Panc1 (cell line): Measurements from ENCODE around the gene SYP. TPM values are rescaled to one million over a fixed set of nuclear protein-coding genes. Genes with fewer than 3 reads are reported as not detected.

Experiments used
- ATAC-seq: fragments of 200-7000 bp; cut with Tn5 transposase; 2 replicates; pipeline ENCODE4 v1.9.1; 2020; ENCODE audit warnings: mild to moderate bottlenecking, moderate library complexity
- BruUV-seq: library from RNA; stranded (reverse); fragments of 400-500 nt; replicated peaks from 2 replicates; lab custom pipeline; 2021; lab: Mats Ljungman, UMichigan
- CTCF ChIA-PET: fragments of 300-600 bp; sonication (Branson Sonifier 250); formaldehyde crosslinking; loops from one replicate; lab custom pipeline; 2022; ENCODE audit warnings: antibody characterized with exemption; lab: Charles Lee
- POLR2A ChIA-PET: fragments of 300-600 bp; sonication (Branson Sonifier 250); formaldehyde crosslinking; loops from one replicate; lab custom pipeline; 2022; ENCODE audit warnings: antibody characterized with exemption; lab: Charles Lee
- DNase-seq: peaks from one replicate; pipeline ENCODE4 v3.0.0-alpha.2; 2010; ENCODE audit warnings: low read depth, low spot score
- H3K27ac ChIP-seq: 2 replicates; pipeline ENCODE4 v1.5.1; 2011; ENCODE audit warnings: mild to moderate bottlenecking, low read length, inconsistent platforms
- H3K27me3 ChIP-seq: fragments of 200-500 bp; sonication (Bioruptor generic); 2 replicates; pipeline ENCODE4 v1.6.0; 2014; ENCODE audit warnings: low read length, inconsistent platforms; ENCODE audit not compliant: control insufficient read depth, insufficient read depth
- H3K36me3 ChIP-seq: fragments of 200-500 bp; sonication (Bioruptor generic); 2 replicates; pipeline ENCODE4 v1.5.1; 2014; ENCODE audit warnings: inconsistent platforms, mild to moderate bottlenecking, low read length, moderate library complexity; ENCODE audit not compliant: control insufficient read depth, insufficient read depth
- H3K4me1 ChIP-seq: 2 replicates; pipeline ENCODE4 v1.5.1; 2011; ENCODE audit warnings: inconsistent platforms, mild to moderate bottlenecking, low read length, moderate library complexity; ENCODE audit not compliant: control insufficient read depth, insufficient read depth
- H3K4me3 ChIP-seq, 2 experiments: 2 replicates each; pipeline ENCODE4 v1.5.1; 2011 to 2012; ENCODE audit warnings: low read depth in 2 of 2, low read length in 2 of 2, mild to moderate bottlenecking in 2 of 2, inconsistent platforms in 1 of 2, moderate library complexity in 1 of 2
- H3K9me3 ChIP-seq: fragments of 200-500 bp; sonication (Bioruptor generic); 2 replicates; pipeline ENCODE4 v1.5.1; 2014; ENCODE audit warnings: low read depth, mild to moderate bottlenecking, inconsistent platforms, low read length, moderate library complexity; ENCODE audit not compliant: control insufficient read depth, insufficient read depth
- POLR2AphosphoS5 ChIP-seq: IDR thresholded peaks from 2 replicates; pipeline ENCODE4 v1.6.1; 2012; ENCODE audit warnings: mild to moderate bottlenecking, low read depth, low read length, moderate library complexity
- SIN3A ChIP-seq: IDR thresholded peaks from 2 replicates; pipeline ENCODE4 v1.6.1; 2012; ENCODE audit warnings: low read depth, mild to moderate bottlenecking, low read length, moderate library complexity, borderline replicate concordance; ENCODE audit not compliant: insufficient read depth
- TCF7L2 ChIP-seq: IDR thresholded peaks from 2 replicates; pipeline ENCODE4 v1.6.1; 2011; ENCODE audit warnings: mild to moderate bottlenecking, low read depth, low read length, inconsistent platforms
- in situ Hi-C: cut with HindIII; loops from 2 replicates; pipeline ENCODE4 v1.10.0; 2016; ENCODE audit warnings: low sequenced_read_pairs, low pct_unique_long_range_greater_than_20kb
- intact Hi-C: fragments of 100-400 bp; cut with micrococcal nuclease; formaldehyde crosslinking; loops from one replicate; pipeline ENCODE4 v1.10.0; 2022; ENCODE audit not compliant: unreplicated experiment
- total RNA-seq: library from RNA; stranded (reverse); gene quantifications from one replicate; pipeline ENCODE4 v1.2.1, GENCODE V29; 2021; ENCODE audit not compliant: unreplicated experiment
- TF ChIP-seq, protein P1 (sequence below): fragments of 450-650 bp; IDR thresholded peaks from 2 replicates; pipeline ENCODE4 v1.5.1; 2017; ENCODE audit warnings: mild to moderate bottlenecking
- TF ChIP-seq, protein P2 (sequence below), 2 experiments: IDR thresholded peaks; 2 replicates each; pipeline ENCODE4 v1.6.1; 2011 to 2012; ENCODE audit warnings: low read depth in 2 of 2, control low read depth in 1 of 2, low read length in 1 of 2, mild to moderate bottlenecking in 1 of 2, moderate library complexity in 1 of 2; ENCODE audit not compliant: insufficient read depth in 1 of 2

SYP gene
- total RNA-seq, 1 experiment from 2014 or later, result 12.4 TPM

DNA sequence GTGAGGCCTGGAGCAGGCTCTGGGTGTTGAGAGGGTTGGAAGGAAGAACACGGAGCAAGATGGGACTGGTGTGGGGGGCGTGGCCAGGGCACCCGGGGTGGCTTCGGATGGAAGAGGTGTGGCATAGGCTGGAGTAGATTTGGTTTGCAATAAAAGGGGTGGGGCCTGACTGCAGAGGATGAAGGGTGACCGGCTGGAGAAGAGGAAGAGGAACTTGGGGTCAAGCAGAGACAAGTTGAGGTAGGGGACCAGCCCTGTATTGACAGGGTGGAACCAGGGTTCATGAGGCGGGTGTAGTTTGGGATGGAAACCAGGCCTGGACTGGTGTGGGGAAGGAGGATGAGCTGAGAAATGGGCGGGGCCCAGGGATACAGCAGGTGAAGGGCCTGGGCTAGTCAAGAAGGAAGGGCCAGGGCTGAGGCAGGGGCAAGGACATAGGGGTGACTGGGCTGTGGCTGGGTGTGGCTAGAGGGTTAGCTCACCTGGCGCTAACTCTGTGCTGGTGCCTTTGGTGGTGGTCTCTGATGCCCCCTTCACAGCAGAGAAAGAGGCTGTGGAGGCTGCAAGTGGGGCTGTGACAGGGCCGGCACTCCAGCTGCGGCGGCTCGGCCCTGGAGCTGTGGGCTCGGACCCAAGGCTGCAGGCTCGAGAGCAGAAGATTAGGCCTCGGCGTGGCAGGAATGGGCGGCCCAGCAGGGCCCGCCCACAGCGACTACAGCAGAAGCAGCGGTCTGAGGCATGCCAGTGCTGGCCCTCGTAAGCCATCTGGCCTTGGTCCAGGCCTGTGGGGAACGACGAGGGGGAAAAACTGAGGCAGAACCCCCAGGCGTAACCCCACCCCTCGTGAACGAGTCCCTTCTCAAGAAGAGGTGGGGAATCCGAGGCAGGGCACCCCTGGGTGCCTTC lies 23.3 kb downstream of the SYP start:
- peaks cover 35% of the 10 kb centered on the region for H3K4me1 ChIP-seq
- ChIA-PET CTCF (interaction anchor here (0.7 kb wide), 1 partner anchor 133 kb away, joined by 3 read pairs; the partner anchor contains the start of gene TFE3), POLR2A (no interaction called here)
- H3K27me3 ChIP-seq, result no peaks in the 10 kb centered on the region
- no peak overlapping the region for H3K4me3 ChIP-seq
- DNase-seq (no peak), ATAC-seq (peak; percentile 53)
- no peaks in the 10 kb centered on the region for H3K9me3 ChIP-seq
- H3K36me3 ChIP-seq, result peaks cover 4% of the 10 kb centered on the region; the same call in 1 of the 2 replicates
- no TSS peak for BruUV-seq
- peak; percentile 47; the same call in 1 of the 2 replicates for TF ChIP-seq POLR2AphosphoS5
- TF ChIP-seq, protein P1, sequence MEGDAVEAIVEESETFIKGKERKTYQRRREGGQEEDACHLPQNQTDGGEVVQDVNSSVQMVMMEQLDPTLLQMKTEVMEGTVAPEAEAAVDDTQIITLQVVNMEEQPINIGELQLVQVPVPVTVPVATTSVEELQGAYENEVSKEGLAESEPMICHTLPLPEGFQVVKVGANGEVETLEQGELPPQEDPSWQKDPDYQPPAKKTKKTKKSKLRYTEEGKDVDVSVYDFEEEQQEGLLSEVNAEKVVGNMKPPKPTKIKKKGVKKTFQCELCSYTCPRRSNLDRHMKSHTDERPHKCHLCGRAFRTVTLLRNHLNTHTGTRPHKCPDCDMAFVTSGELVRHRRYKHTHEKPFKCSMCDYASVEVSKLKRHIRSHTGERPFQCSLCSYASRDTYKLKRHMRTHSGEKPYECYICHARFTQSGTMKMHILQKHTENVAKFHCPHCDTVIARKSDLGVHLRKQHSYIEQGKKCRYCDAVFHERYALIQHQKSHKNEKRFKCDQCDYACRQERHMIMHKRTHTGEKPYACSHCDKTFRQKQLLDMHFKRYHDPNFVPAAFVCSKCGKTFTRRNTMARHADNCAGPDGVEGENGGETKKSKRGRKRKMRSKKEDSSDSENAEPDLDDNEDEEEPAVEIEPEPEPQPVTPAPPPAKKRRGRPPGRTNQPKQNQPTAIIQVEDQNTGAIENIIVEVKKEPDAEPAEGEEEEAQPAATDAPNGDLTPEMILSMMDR, result no peak
- intact Hi-C loops (no loop called here), in situ Hi-C loops (no loop called here)
- peak overlapping the region; percentile 70 for H3K27ac ChIP-seq

DNA sequence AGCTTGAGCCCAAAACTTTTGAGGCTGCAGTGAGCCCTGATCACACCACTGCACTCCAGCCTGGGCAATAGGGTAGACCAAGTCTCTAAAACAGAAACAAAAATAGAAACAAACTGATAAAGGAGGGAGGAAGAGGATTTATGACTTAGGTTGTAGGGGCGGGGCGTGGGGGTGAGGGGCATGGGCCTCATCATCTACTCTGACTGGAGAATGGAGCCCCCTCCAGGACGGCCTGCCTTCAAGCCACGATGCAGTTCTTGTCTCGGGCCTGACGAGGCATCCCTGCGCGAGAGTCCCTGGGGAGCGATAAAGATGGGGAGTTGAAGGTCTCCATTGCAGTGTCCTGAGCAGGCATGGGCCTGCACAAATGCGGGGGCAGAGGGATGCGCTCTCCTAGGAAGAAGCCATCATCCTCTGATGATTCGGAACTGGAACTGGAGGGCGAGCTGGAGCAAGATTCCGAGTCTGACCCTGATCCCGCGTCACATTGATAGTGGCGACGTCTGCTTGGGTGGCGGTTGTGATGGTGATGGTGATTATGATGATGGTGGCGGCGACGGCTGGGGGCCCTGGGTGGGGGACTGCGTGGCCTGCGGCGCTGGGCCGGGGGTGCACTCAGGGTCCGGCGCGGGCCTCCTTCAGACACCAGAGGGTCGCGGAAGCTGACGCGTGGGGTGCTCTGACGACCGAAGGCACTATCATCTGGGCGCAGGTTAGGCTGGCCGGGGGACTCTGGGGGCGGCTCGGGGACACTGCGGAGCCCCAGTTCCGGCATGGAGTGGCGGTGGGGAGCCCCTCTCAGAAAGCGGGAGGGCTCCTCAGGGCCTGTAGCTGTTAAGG lies 24.3 kb downstream of the SYP start:
- no peaks in the 10 kb centered on the region for H3K27me3 ChIP-seq
- no TSS peak for BruUV-seq
- DNase-seq (no peak), ATAC-seq (no peak)
- intact Hi-C loops (no loop called here), in situ Hi-C loops (no loop called here)
- no peak overlapping the region for H3K4me3 ChIP-seq
- ChIA-PET POLR2A (no interaction called here), CTCF (no interaction called here)
- TF ChIP-seq TCF7L2, result no peak
- TF ChIP-seq SIN3A, result no peak
- TF ChIP-seq POLR2AphosphoS5, result 0 out of 2 replicates have a peak, but pooled peaks have one; percentile 45
- TF ChIP-seq, protein P1, result peak; percentile 0; the same call in 1 of the 2 replicates
- TF ChIP-seq, protein P2, sequence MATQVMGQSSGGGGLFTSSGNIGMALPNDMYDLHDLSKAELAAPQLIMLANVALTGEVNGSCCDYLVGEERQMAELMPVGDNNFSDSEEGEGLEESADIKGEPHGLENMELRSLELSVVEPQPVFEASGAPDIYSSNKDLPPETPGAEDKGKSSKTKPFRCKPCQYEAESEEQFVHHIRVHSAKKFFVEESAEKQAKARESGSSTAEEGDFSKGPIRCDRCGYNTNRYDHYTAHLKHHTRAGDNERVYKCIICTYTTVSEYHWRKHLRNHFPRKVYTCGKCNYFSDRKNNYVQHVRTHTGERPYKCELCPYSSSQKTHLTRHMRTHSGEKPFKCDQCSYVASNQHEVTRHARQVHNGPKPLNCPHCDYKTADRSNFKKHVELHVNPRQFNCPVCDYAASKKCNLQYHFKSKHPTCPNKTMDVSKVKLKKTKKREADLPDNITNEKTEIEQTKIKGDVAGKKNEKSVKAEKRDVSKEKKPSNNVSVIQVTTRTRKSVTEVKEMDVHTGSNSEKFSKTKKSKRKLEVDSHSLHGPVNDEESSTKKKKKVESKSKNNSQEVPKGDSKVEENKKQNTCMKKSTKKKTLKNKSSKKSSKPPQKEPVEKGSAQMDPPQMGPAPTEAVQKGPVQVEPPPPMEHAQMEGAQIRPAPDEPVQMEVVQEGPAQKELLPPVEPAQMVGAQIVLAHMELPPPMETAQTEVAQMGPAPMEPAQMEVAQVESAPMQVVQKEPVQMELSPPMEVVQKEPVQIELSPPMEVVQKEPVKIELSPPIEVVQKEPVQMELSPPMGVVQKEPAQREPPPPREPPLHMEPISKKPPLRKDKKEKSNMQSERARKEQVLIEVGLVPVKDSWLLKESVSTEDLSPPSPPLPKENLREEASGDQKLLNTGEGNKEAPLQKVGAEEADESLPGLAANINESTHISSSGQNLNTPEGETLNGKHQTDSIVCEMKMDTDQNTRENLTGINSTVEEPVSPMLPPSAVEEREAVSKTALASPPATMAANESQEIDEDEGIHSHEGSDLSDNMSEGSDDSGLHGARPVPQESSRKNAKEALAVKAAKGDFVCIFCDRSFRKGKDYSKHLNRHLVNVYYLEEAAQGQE (IDR thresholded peaks at IDR 0.05; ENCODE audit: insufficient read depth in 1 of 2, low read depth in 2 of 2, low read length in 1 of 2), result no peak
- no peaks in the 10 kb centered on the region for H3K9me3 ChIP-seq
- no peak overlapping the region for H3K27ac ChIP-seq
- H3K4me1 ChIP-seq, result peaks cover 35% of the 10 kb centered on the region
- H3K36me3 ChIP-seq, result peaks cover 4% of the 10 kb centered on the region; the same call in 1 of the 2 replicates
